ENCODE data around the gene ZBTB2. TPM values are rescaled to one million over a fixed set of nuclear protein-coding genes. Genes with fewer than 3 reads are reported as not detected.
"Not testable (repeated sequence)": the region's sequence is repeated elsewhere in the genome, so short reads cannot be mapped to it uniquely, and the experiment has no call there.

The ZBTB2 gene
- total RNA-seq, 2 donors from 2014 or later: 5.3 to 8.4 TPM

DNA sequence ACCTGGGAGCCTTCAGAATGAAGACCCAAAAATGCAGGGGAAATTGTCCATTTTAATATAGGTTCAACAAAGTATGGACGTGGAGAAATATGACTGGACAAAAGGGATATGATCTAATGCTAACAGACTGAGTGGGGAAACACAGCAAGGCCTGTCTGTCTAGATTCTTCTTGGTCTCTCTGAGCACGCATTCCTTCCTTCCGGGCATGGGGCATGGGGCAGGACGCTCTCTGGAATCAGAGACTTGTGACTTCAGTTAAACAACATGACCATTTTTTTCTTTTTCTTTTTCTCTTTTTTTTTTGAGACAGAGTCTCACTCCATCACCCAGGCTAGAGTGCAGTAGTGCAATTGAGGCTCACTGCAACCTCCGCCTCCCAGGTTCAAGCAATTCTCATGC, 31.9 kb downstream of the ZBTB2 start:
- DNase-seq (ENCODE audit: low spot score): no peak
- Histone ChIP-seq H3K4me3 (no peak overlapping the region), H3K36me3 (peaks cover 15% of the 10 kb centered on the region), H3K27me3 (replicated peaks; ENCODE audit: insufficient read depth) (no peaks in the 10 kb centered on the region), H3K9me3 (no peaks in the 10 kb centered on the region), H3K4me1 (ENCODE audit: control insufficient read depth in 1 of 2, low read depth in 2 of 2) (no peaks in the 10 kb centered on the region), H3K27ac (no peak overlapping the region)
- TF ChIP-seq, protein P1, sequence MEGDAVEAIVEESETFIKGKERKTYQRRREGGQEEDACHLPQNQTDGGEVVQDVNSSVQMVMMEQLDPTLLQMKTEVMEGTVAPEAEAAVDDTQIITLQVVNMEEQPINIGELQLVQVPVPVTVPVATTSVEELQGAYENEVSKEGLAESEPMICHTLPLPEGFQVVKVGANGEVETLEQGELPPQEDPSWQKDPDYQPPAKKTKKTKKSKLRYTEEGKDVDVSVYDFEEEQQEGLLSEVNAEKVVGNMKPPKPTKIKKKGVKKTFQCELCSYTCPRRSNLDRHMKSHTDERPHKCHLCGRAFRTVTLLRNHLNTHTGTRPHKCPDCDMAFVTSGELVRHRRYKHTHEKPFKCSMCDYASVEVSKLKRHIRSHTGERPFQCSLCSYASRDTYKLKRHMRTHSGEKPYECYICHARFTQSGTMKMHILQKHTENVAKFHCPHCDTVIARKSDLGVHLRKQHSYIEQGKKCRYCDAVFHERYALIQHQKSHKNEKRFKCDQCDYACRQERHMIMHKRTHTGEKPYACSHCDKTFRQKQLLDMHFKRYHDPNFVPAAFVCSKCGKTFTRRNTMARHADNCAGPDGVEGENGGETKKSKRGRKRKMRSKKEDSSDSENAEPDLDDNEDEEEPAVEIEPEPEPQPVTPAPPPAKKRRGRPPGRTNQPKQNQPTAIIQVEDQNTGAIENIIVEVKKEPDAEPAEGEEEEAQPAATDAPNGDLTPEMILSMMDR (IDR thresholded peaks at IDR 0.05): no peak
- ATAC-seq (ENCODE audit: insufficient number of reproducible peaks, low FRiP score, low read depth): no peak

DNA sequence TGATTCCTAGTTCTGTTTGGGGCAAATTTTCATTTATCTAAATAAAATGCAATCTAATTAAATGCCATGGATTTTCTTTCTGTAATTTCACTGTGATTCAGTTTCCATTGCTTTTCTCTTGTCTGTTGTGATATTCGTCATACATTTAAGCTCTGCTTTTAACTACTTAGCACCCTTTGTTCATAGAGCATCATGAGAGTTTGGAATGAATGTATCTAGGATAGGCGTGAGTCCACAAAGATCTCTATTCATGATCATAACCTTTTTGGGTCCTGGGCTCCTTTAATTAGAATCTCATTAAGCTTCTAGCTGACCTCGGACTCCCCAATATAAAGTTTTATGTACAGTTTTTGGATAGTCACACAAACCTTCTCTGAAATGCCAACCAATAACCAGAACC, 32.9 kb downstream of the ZBTB2 start:
- no peaks in the 10 kb centered on the region for H3K9me3 ChIP-seq
- H3K4me1 ChIP-seq (ENCODE audit: control insufficient read depth in 1 of 2, low read depth in 2 of 2): no peaks in the 10 kb centered on the region
- H3K36me3 ChIP-seq: peaks cover 15% of the 10 kb centered on the region
- H3K4me3 ChIP-seq: no peak overlapping the region
- TF ChIP-seq, protein P1 (IDR thresholded peaks at IDR 0.05): no peak
- no peak overlapping the region for H3K27ac ChIP-seq
- no peaks in the 10 kb centered on the region for H3K27me3 ChIP-seq (replicated peaks; ENCODE audit: insufficient read depth)
- DNase-seq (ENCODE audit: low spot score) (no peak), ATAC-seq (ENCODE audit: insufficient number of reproducible peaks, low FRiP score, low read depth) (no peak)

DNA sequence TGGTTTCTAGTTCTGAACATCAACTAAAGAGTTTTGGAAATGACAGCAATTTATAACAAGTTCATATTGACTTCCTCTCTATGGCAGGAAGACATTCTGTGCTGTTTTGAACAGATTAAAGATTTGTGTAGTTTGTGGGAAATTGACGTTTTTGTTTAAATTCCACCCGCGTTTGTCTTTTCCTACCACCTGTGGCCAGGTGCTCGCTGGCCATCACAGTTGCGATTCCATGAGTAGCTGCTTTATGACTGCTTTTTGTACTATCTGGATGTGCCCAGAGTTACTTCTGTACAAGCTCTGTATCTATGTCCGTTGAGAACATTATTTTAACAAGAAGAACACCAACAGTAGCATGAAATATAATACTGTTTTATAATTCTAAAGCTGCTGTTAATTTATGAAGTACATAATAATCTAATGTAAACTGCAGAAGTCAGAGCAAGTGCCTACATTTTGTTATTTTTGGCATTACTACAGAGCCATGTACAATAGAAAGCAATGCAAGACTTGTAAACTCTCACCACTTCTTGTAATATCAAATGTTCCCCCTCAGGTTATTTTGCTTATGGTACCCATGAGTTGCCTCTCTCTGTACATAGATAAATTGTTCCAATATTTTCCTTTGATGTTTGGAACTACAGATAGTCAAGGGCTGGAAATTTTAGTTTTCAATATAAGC, 33.5 kb downstream of the ZBTB2 start:
- DNase-seq (ENCODE audit: low spot score) (no peak), ATAC-seq (ENCODE audit: insufficient number of reproducible peaks, low FRiP score, low read depth) (no peak)
- TF ChIP-seq, protein P1 (IDR thresholded peaks at IDR 0.05): no peak
- Histone ChIP-seq H3K27me3 (replicated peaks; ENCODE audit: insufficient read depth) (no peaks in the 10 kb centered on the region), H3K9me3 (no peaks in the 10 kb centered on the region), H3K4me3 (no peak overlapping the region), H3K36me3 (peaks cover 14% of the 10 kb centered on the region), H3K27ac (no peak overlapping the region), H3K4me1 (ENCODE audit: control insufficient read depth in 1 of 2, low read depth in 2 of 2) (no peaks in the 10 kb centered on the region)

DNA sequence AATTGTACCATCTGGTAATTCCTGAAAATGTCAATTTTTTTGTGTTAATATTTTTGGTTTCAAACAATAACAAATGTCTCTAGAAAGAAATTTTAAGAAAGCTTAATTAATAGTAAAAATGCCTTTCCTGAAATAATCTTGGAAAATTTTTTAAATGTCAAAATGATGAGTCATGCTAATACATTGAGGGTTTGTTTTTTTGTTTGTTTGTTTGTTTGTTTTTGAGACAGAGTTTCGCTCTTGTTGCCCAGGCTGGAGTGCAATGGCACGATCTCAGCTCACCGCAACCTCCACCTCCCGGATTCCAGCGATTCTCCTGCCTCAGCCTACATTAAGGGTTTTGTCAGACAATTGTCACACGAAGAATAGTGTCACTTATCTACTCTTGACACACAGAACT, 34.4 kb downstream of the ZBTB2 start:
- not testable (repeated sequence) for H3K9me3 ChIP-seq; H3K27me3 ChIP-seq (replicated peaks; ENCODE audit: insufficient read depth); ATAC-seq (ENCODE audit: insufficient number of reproducible peaks, low FRiP score, low read depth); H3K4me3 ChIP-seq; H3K36me3 ChIP-seq; DNase-seq (ENCODE audit: low spot score); H3K4me1 ChIP-seq (ENCODE audit: control insufficient read depth in 1 of 2, low read depth in 2 of 2); H3K27ac ChIP-seq

DNA sequence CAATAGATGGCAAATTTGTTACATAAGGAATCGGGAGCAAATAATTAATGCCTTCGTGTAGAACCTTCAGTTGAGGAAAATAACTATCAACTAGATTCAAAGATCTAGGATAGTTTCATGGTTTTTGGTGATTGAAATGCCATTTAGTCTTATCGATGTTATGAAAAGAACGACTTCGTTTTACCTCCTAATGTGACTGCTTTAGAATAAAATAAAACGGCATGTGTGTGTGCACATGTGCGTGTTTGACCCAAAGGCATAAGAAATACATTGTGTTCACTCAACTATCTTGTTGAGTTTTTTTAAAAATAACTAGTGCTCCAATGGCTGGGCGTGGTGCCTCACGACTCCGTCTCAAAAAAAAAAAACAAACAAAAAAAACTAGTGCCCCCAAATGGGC, 37.6 kb downstream of the ZBTB2 start:
- DNase-seq (ENCODE audit: low spot score): no peak
- H3K9me3 ChIP-seq: no peaks in the 10 kb centered on the region
- H3K4me1 ChIP-seq (ENCODE audit: control insufficient read depth in 1 of 2, low read depth in 2 of 2): no peaks in the 10 kb centered on the region
- no peak overlapping the region for H3K27ac ChIP-seq
- H3K27me3 ChIP-seq (replicated peaks; ENCODE audit: insufficient read depth): no peaks in the 10 kb centered on the region
- ATAC-seq (ENCODE audit: insufficient number of reproducible peaks, low FRiP score, low read depth): no peak
- H3K36me3 ChIP-seq: no peaks in the 10 kb centered on the region
- TF ChIP-seq, protein P1 (IDR thresholded peaks at IDR 0.05): no peak
- no peak overlapping the region for H3K4me3 ChIP-seq

All from thoracic aorta (tissue), 2 donors.